ENCODE results near the gene S100A6.

DNA sequence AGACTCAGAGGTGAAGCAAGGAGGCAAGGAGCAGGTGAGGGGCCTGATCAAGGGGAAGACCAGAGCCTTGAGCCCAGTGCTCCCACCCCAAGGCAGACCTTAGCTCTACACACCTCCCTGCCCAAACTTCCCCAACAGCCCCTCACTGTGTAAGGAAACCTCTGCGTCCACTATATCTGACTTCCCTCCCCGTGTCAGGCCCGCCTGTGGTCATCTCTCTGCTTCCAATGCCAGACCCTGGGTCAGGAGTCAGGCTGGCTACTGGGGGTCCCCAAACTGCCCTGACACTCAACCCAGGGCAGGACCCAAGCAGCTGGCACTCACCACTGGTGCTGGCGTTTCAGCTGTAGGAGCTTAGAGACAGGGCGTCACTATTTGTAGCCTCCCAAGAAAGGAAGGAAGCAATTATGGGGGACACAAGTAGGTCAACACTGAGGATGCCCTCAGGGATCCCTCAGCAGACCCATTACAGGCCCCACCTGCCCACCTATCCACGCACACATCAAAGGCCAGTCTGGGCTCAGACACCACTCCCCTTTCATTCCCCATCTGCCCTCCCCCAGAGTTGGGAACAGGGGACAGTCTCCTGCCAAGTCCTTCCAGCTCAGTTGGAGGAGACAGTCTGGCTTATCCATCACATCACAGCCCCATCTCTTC is 14.1 kb upstream of the S100A6 start:
- TF ChIP-seq EZH2 (IDR thresholded peaks at IDR 0.05; ENCODE audit: borderline replicate concordance, low read depth, low read length, poor library complexity, severe bottlenecking), result no peak
- TF ChIP-seq, protein P1, sequence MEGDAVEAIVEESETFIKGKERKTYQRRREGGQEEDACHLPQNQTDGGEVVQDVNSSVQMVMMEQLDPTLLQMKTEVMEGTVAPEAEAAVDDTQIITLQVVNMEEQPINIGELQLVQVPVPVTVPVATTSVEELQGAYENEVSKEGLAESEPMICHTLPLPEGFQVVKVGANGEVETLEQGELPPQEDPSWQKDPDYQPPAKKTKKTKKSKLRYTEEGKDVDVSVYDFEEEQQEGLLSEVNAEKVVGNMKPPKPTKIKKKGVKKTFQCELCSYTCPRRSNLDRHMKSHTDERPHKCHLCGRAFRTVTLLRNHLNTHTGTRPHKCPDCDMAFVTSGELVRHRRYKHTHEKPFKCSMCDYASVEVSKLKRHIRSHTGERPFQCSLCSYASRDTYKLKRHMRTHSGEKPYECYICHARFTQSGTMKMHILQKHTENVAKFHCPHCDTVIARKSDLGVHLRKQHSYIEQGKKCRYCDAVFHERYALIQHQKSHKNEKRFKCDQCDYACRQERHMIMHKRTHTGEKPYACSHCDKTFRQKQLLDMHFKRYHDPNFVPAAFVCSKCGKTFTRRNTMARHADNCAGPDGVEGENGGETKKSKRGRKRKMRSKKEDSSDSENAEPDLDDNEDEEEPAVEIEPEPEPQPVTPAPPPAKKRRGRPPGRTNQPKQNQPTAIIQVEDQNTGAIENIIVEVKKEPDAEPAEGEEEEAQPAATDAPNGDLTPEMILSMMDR (conservative IDR thresholded peaks at IDR 0.05; ENCODE audit: low read depth, low read length), result no peak
